Ishikawa (cell line): ENCODE measurements around the gene DNAH3.
"Not testable (repeated sequence)": the region's sequence is repeated elsewhere in the genome, so short reads cannot be mapped to it uniquely, and the experiment has no call there.

ENCODE experiments used
- CEBPB ChIP-seq: IDR thresholded peaks from 2 replicates; pipeline ENCODE4 v1.6.1; 2012
- TF ChIP-seq, protein P1 (sequence below): IDR thresholded peaks from 2 replicates; pipeline ENCODE4 v1.6.1; 2012; ENCODE audit warnings: low read depth, mild to moderate bottlenecking

DNA sequence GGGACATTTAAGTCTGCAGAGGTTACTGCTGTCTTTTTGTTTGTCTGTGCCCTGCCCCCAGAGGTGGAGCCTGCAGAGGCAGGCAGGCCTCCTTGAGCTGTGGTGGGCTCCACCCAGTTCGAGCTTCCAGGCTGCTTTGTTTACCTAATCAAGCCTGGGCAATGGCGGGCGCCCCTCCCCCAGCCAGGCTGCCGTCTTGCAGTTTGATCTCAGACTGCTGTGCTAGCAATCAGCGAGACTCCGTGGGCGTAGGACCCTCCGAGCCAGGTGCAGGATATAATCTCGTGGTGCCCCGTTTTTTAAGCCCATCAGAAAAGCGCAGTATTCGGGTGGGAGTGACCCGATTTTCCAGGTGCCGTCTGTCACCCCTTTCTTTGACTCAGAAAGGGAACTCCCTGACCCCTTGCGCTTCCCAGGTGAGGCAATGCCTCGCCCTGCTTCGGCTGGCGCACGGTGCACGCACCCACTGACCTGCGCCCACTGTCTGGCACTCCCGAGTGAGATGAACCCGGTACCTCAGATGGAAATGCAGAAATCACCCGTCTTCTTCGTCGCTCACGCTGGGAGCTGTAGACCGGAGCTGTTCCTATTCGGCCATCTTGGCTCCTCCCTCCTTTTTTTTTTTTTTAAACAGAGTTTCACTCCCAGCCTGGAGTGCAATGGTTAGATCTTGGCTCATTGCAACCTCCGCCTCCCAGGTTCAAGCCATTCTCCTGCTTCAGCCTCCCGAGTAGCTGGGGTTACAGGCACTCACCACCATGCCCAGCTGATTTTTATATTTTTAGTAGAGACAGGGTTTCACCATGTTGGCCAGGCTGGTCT is 102.3 kb downstream of the DNAH3 start:
- not testable (repeated sequence) for TF ChIP-seq CEBPB
- TF ChIP-seq, protein P1, sequence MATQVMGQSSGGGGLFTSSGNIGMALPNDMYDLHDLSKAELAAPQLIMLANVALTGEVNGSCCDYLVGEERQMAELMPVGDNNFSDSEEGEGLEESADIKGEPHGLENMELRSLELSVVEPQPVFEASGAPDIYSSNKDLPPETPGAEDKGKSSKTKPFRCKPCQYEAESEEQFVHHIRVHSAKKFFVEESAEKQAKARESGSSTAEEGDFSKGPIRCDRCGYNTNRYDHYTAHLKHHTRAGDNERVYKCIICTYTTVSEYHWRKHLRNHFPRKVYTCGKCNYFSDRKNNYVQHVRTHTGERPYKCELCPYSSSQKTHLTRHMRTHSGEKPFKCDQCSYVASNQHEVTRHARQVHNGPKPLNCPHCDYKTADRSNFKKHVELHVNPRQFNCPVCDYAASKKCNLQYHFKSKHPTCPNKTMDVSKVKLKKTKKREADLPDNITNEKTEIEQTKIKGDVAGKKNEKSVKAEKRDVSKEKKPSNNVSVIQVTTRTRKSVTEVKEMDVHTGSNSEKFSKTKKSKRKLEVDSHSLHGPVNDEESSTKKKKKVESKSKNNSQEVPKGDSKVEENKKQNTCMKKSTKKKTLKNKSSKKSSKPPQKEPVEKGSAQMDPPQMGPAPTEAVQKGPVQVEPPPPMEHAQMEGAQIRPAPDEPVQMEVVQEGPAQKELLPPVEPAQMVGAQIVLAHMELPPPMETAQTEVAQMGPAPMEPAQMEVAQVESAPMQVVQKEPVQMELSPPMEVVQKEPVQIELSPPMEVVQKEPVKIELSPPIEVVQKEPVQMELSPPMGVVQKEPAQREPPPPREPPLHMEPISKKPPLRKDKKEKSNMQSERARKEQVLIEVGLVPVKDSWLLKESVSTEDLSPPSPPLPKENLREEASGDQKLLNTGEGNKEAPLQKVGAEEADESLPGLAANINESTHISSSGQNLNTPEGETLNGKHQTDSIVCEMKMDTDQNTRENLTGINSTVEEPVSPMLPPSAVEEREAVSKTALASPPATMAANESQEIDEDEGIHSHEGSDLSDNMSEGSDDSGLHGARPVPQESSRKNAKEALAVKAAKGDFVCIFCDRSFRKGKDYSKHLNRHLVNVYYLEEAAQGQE = not testable (repeated sequence)
